Upper lobe of right lung (tissue), 1 donor: Measurements from ENCODE around the gene IL12RB2. TPM values are rescaled to one million over a fixed set of nuclear protein-coding genes. Genes with fewer than 3 reads are reported as not detected.
A peak's percentile ranks its signal among the peaks of the same experiment; 100 is the strongest.

Experiments used
- ATAC-seq: fragments of 200-7000 bp; cut with Tn5 transposase; one replicate; pipeline ENCODE4 v1.9.1; 2020; ENCODE audit warnings: mild to moderate bottlenecking, moderate library complexity
- DNase-seq: peaks from one replicate; pipeline ENCODE4 v3.0.0-alpha.2; 2020
- H3K27ac ChIP-seq: fragments of 200-600 bp; one replicate; pipeline ENCODE4 v1.8.0; 2022
- H3K27me3 ChIP-seq: fragments of 200-600 bp; one replicate; pipeline ENCODE4 v1.8.0; 2022; ENCODE audit warnings: mild to moderate bottlenecking
- H3K36me3 ChIP-seq: fragments of 200-600 bp; one replicate; pipeline ENCODE4 v1.8.0; 2022
- H3K4me1 ChIP-seq: fragments of 200-600 bp; one replicate; pipeline ENCODE4 v1.8.0; 2022
- H3K4me3 ChIP-seq: fragments of 200-600 bp; one replicate; pipeline ENCODE4 v1.8.0; 2022; ENCODE audit warnings: mild to moderate bottlenecking
- H3K9me3 ChIP-seq: fragments of 200-600 bp; one replicate; pipeline ENCODE4 v1.8.0; 2022
- CTCF ChIP-seq: fragments of 200-600 bp; IDR thresholded peaks from one replicate; pipeline ENCODE4 v1.8.0; 2022; ENCODE audit warnings: antibody characterized with exemption
- intact Hi-C: fragments of 100-400 bp; cut with DNase I; formaldehyde crosslinking; loops from one replicate; pipeline ENCODE4 v1.11.0; 2022
- total RNA-seq: library from RNA; stranded (reverse); fragmentation: NEBNext Ultra II Directional; extraction: Animal tissue kit (Norgen Biotek cat#: 25700); gene quantifications from one replicate; pipeline ENCODE4 v1.2.1, GENCODE V29; 2021
- donor health status: DM: no; HTN: yes; CAD: no; lungs with severe emphysema.

Gene IL12RB2
- total RNA-seq, 1 donor from 2014 or later: 0.87 TPM

GRCh38 chr1:67352211-67352610 is 44.5 kb downstream of the IL12RB2 start:
- Histone ChIP-seq H3K27ac (no peak overlapping the region), H3K27me3 (no peaks in the 10 kb centered on the region), H3K9me3 (no peaks in the 10 kb centered on the region), H3K4me3 (no peak overlapping the region), H3K36me3 (no peaks in the 10 kb centered on the region), H3K4me1 (no peaks in the 10 kb centered on the region)
- intact Hi-C loops: no loop called here
- ATAC-seq (no peak), DNase-seq (no peak)
- no peak for TF ChIP-seq CTCF

- no peak overlapping the region for H3K4me3 ChIP-seq
- H3K9me3 ChIP-seq: no peaks in the 10 kb centered on the region
- H3K27me3 ChIP-seq: no peaks in the 10 kb centered on the region
- ATAC-seq (peak; percentile 43), DNase-seq (no peak)
- intact Hi-C loops: no loop called here
- TF ChIP-seq CTCF: no peak
- no peaks in the 10 kb centered on the region for H3K4me1 ChIP-seq
- H3K27ac ChIP-seq: no peak overlapping the region
- no peaks in the 10 kb centered on the region for H3K36me3 ChIP-seq
Observed at GRCh38 chr1:67355745-67356424, 48.2 kb downstream of the IL12RB2 start.

- intact Hi-C loops: no loop called here
- H3K36me3 ChIP-seq: no peaks in the 10 kb centered on the region
- no peak overlapping the region for H3K27ac ChIP-seq
- no peak overlapping the region for H3K4me3 ChIP-seq
- no peaks in the 10 kb centered on the region for H3K4me1 ChIP-seq
- DNase-seq: no peak
- ATAC-seq: no peak
- H3K27me3 ChIP-seq: no peaks in the 10 kb centered on the region
- H3K9me3 ChIP-seq: no peaks in the 10 kb centered on the region
- no peak for TF ChIP-seq CTCF
Observed at GRCh38 chr1:67359592-67359991, 51.9 kb downstream of the IL12RB2 start.

GRCh38 chr1:67361641-67362040 is 54.0 kb downstream of the IL12RB2 start:
- DNase-seq: no peak

GRCh38 chr1:67367370-67368045 is 59.8 kb downstream of the IL12RB2 start:
- H3K27ac ChIP-seq: no peak overlapping the region
- H3K27me3 ChIP-seq: no peaks in the 10 kb centered on the region
- intact Hi-C loops: no loop called here
- no peak for TF ChIP-seq CTCF
- H3K36me3 ChIP-seq: no peaks in the 10 kb centered on the region
- ATAC-seq (no peak), DNase-seq (no peak)
- H3K4me3 ChIP-seq: no peak overlapping the region
- H3K4me1 ChIP-seq: no peaks in the 10 kb centered on the region
- no peaks in the 10 kb centered on the region for H3K9me3 ChIP-seq

More at GRCh38 chr1:67361641-67362040, 54.0 kb downstream of the IL12RB2 start:
- no peak for ATAC-seq
- Histone ChIP-seq H3K27ac (no peak overlapping the region), H3K9me3 (no peaks in the 10 kb centered on the region), H3K4me1 (no peaks in the 10 kb centered on the region), H3K4me3 (no peak overlapping the region), H3K27me3 (no peaks in the 10 kb centered on the region), H3K36me3 (no peaks in the 10 kb centered on the region)
- intact Hi-C loops: no loop called here
- TF ChIP-seq CTCF: no peak
